Panc1 (cell line): Measurements from ENCODE around the gene CAPS.

Source experiments
- CTCF ChIP-seq: fragments of 450-650 bp; IDR thresholded peaks from 2 replicates; pipeline ENCODE4 v1.5.1; 2017; ENCODE audit warnings: mild to moderate bottlenecking
- POLR2AphosphoS5 ChIP-seq: IDR thresholded peaks from 2 replicates; pipeline ENCODE4 v1.6.1; 2012; ENCODE audit warnings: mild to moderate bottlenecking, low read depth, low read length, moderate library complexity
- SIN3A ChIP-seq: IDR thresholded peaks from 2 replicates; pipeline ENCODE4 v1.6.1; 2012; ENCODE audit warnings: low read depth, mild to moderate bottlenecking, low read length, moderate library complexity, borderline replicate concordance; ENCODE audit not compliant: insufficient read depth
- TCF7L2 ChIP-seq: IDR thresholded peaks from 2 replicates; pipeline ENCODE4 v1.6.1; 2011; ENCODE audit warnings: mild to moderate bottlenecking, low read depth, low read length, inconsistent platforms
- TF ChIP-seq, protein P1 (sequence below), 2 experiments: IDR thresholded peaks; 2 replicates each; pipeline ENCODE4 v1.6.1; 2011 to 2012; ENCODE audit warnings: low read depth in 2 of 2, control low read depth in 1 of 2, low read length in 1 of 2, mild to moderate bottlenecking in 1 of 2, moderate library complexity in 1 of 2; ENCODE audit not compliant: insufficient read depth in 1 of 2

- TF ChIP-seq POLR2AphosphoS5 (no peak), CTCF (no peak), TCF7L2 (no peak), SIN3A (no peak)
- TF ChIP-seq, protein P1, sequence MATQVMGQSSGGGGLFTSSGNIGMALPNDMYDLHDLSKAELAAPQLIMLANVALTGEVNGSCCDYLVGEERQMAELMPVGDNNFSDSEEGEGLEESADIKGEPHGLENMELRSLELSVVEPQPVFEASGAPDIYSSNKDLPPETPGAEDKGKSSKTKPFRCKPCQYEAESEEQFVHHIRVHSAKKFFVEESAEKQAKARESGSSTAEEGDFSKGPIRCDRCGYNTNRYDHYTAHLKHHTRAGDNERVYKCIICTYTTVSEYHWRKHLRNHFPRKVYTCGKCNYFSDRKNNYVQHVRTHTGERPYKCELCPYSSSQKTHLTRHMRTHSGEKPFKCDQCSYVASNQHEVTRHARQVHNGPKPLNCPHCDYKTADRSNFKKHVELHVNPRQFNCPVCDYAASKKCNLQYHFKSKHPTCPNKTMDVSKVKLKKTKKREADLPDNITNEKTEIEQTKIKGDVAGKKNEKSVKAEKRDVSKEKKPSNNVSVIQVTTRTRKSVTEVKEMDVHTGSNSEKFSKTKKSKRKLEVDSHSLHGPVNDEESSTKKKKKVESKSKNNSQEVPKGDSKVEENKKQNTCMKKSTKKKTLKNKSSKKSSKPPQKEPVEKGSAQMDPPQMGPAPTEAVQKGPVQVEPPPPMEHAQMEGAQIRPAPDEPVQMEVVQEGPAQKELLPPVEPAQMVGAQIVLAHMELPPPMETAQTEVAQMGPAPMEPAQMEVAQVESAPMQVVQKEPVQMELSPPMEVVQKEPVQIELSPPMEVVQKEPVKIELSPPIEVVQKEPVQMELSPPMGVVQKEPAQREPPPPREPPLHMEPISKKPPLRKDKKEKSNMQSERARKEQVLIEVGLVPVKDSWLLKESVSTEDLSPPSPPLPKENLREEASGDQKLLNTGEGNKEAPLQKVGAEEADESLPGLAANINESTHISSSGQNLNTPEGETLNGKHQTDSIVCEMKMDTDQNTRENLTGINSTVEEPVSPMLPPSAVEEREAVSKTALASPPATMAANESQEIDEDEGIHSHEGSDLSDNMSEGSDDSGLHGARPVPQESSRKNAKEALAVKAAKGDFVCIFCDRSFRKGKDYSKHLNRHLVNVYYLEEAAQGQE (IDR thresholded peaks at IDR 0.05; ENCODE audit: insufficient read depth in 1 of 2, low read depth in 2 of 2, low read length in 1 of 2), result no peak
These were observed 29.0 kb downstream of the CAPS start for GRCh38 chr19:5943045-5943444.
